Bronchial epithelial cell (primary cell): ENCODE measurements around the gene CACTIN. TPM values are rescaled to one million over a fixed set of nuclear protein-coding genes. Genes with fewer than 3 reads are reported as not detected.
A peak's percentile ranks its signal among the peaks of the same experiment; 100 is the strongest.

Experiments
- DNase-seq: peaks from one replicate; pipeline ENCODE4 v3.0.0-alpha.2; 2010; ENCODE audit warnings: low read depth
- FAIRE-seq: peaks from 2 replicates; lab custom pipeline; 2011; peaks lifted over from hg19 to GRCh38; lab: Jason Lieb, UNC
- H3K27me3 ChIP-seq: 2 replicates; pipeline ENCODE4 v1.5.1; 2011; ENCODE audit warnings: low read length; ENCODE audit not compliant: control insufficient read depth, insufficient read depth
- H3K36me3 ChIP-seq: 2 replicates; pipeline ENCODE4 v1.5.1; 2011; ENCODE audit warnings: low read length; ENCODE audit not compliant: control insufficient read depth, insufficient read depth
- H3K4me3 ChIP-seq: 2 replicates; pipeline ENCODE4 v1.5.1; 2011; ENCODE audit warnings: mild to moderate bottlenecking, low read depth, low read length, control low read depth
- CTCF ChIP-seq: IDR thresholded peaks from 2 replicates; pipeline ENCODE4 v1.5.1; 2011; ENCODE audit warnings: mild to moderate bottlenecking, moderate library complexity, low read length, control low read depth, inconsistent platforms; ENCODE audit not compliant: insufficient read depth, severe bottlenecking
- total RNA-seq: library from RNA; depleted of rRNA; stranded (reverse); fragments of >200 nt; gene quantifications from 2 replicates; pipeline ENCODE4 v1.2.1, GENCODE V29; 2014

CACTIN gene
- total RNA-seq = 30.2 and 30.3 TPM in 2 replicates

GRCh38 chr19:3626473-3627350 is at the start of gene CACTIN:
Gene CACTIN, minus strand, starts transcription at chr19:3626790. Its CDS starts 28 bp downstream, at chr19:3626762.
- H3K4me3 ChIP-seq = peak within 1 kb of the TSS; percentile 93
- DNase-seq = peak; percentile 90
- FAIRE-seq = no peak
- no peaks in the 10 kb centered on the region for H3K27me3 ChIP-seq
- TF ChIP-seq CTCF = no peak
- H3K36me3 ChIP-seq = peaks cover 6% of the 10 kb centered on the region

GRCh38 chr19:3674784-3675543 is 48.4 kb upstream of the CACTIN start:
- Histone ChIP-seq H3K27me3 (no peaks in the 10 kb centered on the region), H3K36me3 (no peaks in the 10 kb centered on the region), H3K4me3 (no peak overlapping the region)
- no peak for TF ChIP-seq CTCF
- FAIRE-seq (no peak), DNase-seq (no peak)

GRCh38 chr19:3673506-3674439 is 47.2 kb upstream of the CACTIN start:
- no peaks in the 10 kb centered on the region for H3K36me3 ChIP-seq
- H3K27me3 ChIP-seq = no peaks in the 10 kb centered on the region
- TF ChIP-seq CTCF = no peak
- DNase-seq (no peak), FAIRE-seq (no peak)
- H3K4me3 ChIP-seq = no peak overlapping the region

- FAIRE-seq (no peak), DNase-seq (no peak)
- no peak overlapping the region for H3K4me3 ChIP-seq
- no peaks in the 10 kb centered on the region for H3K27me3 ChIP-seq
- H3K36me3 ChIP-seq = no peaks in the 10 kb centered on the region
- TF ChIP-seq CTCF = no peak
These were observed 46.4 kb upstream of the CACTIN start for GRCh38 chr19:3672993-3673392.

GRCh38 chr19:3672575-3672948 is 46.0 kb upstream of the CACTIN start:
- TF ChIP-seq CTCF = no peak
- H3K27me3 ChIP-seq = no peaks in the 10 kb centered on the region
- no peaks in the 10 kb centered on the region for H3K36me3 ChIP-seq
- no peak for DNase-seq
- no peak for FAIRE-seq
- H3K4me3 ChIP-seq = no peak overlapping the region
